LNCaP clone FGC (cell line): ENCODE measurements around the gene CFAP251.

Experiments
- DNase-seq: peaks from one replicate; pipeline ENCODE4 v3.0.0-alpha.2; 2011; ENCODE audit warnings: low read depth
- H3K4me3 ChIP-seq: 2 replicates; pipeline ENCODE4 v1.5.1; 2011; ENCODE audit warnings: mild to moderate bottlenecking, low read depth, low read length, control low read depth
- TF ChIP-seq, protein P1 (sequence below): IDR thresholded peaks from 2 replicates; pipeline ENCODE4 v1.5.1; 2012; ENCODE audit warnings: mild to moderate bottlenecking; ENCODE audit not compliant: control insufficient read depth, insufficient read depth; ENCODE audit errors: extremely low read depth

CFAP251 gene

DNA sequence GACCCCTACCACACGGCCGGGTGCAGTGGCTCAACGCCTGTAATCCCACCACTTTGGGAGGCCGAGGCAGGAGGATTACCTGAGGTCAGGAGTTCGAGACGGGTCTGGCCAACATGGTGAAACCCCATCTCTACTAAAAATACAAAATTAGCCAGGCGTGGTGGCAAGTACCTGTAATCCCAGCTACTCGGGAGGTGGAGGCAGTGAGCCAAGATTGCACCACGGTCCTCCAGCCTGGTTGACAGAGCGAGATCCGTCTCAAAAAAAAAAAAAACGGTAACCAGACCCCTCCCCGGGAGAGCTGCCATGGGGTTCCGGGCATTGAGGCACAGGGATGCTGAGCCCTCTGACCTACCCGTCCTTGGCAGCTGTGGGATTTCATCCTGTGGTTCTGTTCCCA is 125.1 kb downstream of the CFAP251 start:
- TF ChIP-seq, protein P1, sequence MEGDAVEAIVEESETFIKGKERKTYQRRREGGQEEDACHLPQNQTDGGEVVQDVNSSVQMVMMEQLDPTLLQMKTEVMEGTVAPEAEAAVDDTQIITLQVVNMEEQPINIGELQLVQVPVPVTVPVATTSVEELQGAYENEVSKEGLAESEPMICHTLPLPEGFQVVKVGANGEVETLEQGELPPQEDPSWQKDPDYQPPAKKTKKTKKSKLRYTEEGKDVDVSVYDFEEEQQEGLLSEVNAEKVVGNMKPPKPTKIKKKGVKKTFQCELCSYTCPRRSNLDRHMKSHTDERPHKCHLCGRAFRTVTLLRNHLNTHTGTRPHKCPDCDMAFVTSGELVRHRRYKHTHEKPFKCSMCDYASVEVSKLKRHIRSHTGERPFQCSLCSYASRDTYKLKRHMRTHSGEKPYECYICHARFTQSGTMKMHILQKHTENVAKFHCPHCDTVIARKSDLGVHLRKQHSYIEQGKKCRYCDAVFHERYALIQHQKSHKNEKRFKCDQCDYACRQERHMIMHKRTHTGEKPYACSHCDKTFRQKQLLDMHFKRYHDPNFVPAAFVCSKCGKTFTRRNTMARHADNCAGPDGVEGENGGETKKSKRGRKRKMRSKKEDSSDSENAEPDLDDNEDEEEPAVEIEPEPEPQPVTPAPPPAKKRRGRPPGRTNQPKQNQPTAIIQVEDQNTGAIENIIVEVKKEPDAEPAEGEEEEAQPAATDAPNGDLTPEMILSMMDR: no peak
- H3K4me3 ChIP-seq: no peak overlapping the region
- no peak for DNase-seq

- no peak overlapping the region for H3K4me3 ChIP-seq
- DNase-seq: no peak
- TF ChIP-seq, protein P1: no peak
These were observed 126.9 kb downstream of the CFAP251 start for GRCh38 chr12:122045262-122045661.

- TF ChIP-seq, protein P1: no peak
- no peak overlapping the region for H3K4me3 ChIP-seq
- DNase-seq: no peak
These were observed 127.8 kb downstream of the CFAP251 start for GRCh38 chr12:122046145-122046544.

GRCh38 chr12:122048151-122048550 is 129.8 kb downstream of the CFAP251 start:
- TF ChIP-seq, protein P1: no peak
- H3K4me3 ChIP-seq: no peak overlapping the region
- DNase-seq: no peak

- DNase-seq: no peak
These were observed 131.4 kb downstream of the CFAP251 start for GRCh38 chr12:122049827-122050226.

DNA sequence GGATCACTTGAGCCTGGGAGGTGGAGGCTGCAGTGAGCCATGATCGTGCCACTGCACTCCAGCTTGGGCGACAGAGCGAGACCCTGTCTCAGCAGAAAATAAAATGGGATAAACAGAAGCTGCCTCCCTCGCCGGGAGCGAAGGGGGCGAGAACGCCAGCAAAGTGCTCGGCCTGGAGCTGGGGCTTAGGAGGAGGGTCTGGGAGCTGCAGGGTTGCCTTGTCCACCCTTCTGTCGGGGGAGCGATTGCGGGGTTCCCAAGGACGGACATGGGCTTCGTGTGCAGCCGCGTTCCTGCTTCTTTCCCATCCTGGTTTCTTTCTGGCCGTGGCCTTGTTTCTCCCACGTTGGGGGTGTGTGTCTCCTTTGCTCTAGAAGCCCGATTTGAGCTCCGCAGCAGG is 132.3 kb downstream of the CFAP251 start:
- no peak for DNase-seq
- TF ChIP-seq, protein P1: no peak
- no peak overlapping the region for H3K4me3 ChIP-seq

More at GRCh38 chr12:122049827-122050226, 131.4 kb downstream of the CFAP251 start:
- H3K4me3 ChIP-seq: no peak overlapping the region
- TF ChIP-seq, protein P1: no peak

- TF ChIP-seq, protein P1: no peak
- no peak for DNase-seq
- H3K4me3 ChIP-seq: no peak overlapping the region
These were observed 133.0 kb downstream of the CFAP251 start for GRCh38 chr12:122051231-122051876.
